Osteoblast (primary cell): ENCODE measurements around the gene TRAK1. TPM values are rescaled to one million over a fixed set of nuclear protein-coding genes. Genes with fewer than 3 reads are reported as not detected.

ENCODE experiments used
- DNase-seq: peaks from one replicate; pipeline ENCODE4 v3.0.0; 2011; ENCODE audit warnings: low spot score, mixed read lengths; ENCODE audit not compliant: insufficient read length; ENCODE audit errors: missing footprints
- H2AFZ ChIP-seq: 2 replicates; pipeline ENCODE4 v1.6.0; 2011; ENCODE audit warnings: mild to moderate bottlenecking, low read length
- H3K27ac ChIP-seq: 2 replicates; pipeline ENCODE4 v1.5.1; 2011; ENCODE audit warnings: mild to moderate bottlenecking, low read depth, low read length, moderate library complexity
- H3K27me3 ChIP-seq: 2 replicates; pipeline ENCODE4 v1.6.0; 2012; ENCODE audit warnings: mild to moderate bottlenecking, control low read depth, inconsistent platforms, low read length, moderate library complexity; ENCODE audit not compliant: insufficient read depth
- H3K36me3 ChIP-seq: 2 replicates; pipeline ENCODE4 v1.5.1; 2011; ENCODE audit warnings: mild to moderate bottlenecking, low read length, control low read depth, moderate library complexity; ENCODE audit not compliant: insufficient read depth
- H3K4me1 ChIP-seq: 2 replicates; pipeline ENCODE4 v1.5.1; 2011; ENCODE audit warnings: mild to moderate bottlenecking, low read length, control low read depth, moderate library complexity; ENCODE audit not compliant: insufficient read depth
- H3K4me2 ChIP-seq: 2 replicates; pipeline ENCODE4 v1.6.0; 2011; ENCODE audit warnings: mild to moderate bottlenecking, low read length; ENCODE audit not compliant: insufficient read depth
- H3K4me3 ChIP-seq: fragments of 200-600 bp; sonication (generic); 3 replicates; pipeline ENCODE4 v1.5.1; 2012; ENCODE audit warnings: mild to moderate bottlenecking, low read length, inconsistent platforms; ENCODE audit not compliant: insufficient read depth
- H3K79me2 ChIP-seq: 2 replicates; pipeline ENCODE4 v1.6.0; 2012; ENCODE audit warnings: mild to moderate bottlenecking, low read length, control low read depth, inconsistent platforms; ENCODE audit not compliant: insufficient read depth
- H3K9me3 ChIP-seq: 2 replicates; pipeline ENCODE4 v1.5.1; 2011; ENCODE audit warnings: low read depth, low read length, control low read depth
- H4K20me1 ChIP-seq: 2 replicates; pipeline ENCODE4 v1.6.0; 2012; ENCODE audit warnings: mild to moderate bottlenecking, low read length, control low read depth; ENCODE audit not compliant: insufficient read depth
- CTCF ChIP-seq: IDR thresholded peaks from 2 replicates; pipeline ENCODE4 v1.5.1; 2011; ENCODE audit warnings: mild to moderate bottlenecking, low read depth, low read length, moderate library complexity; ENCODE audit errors: extremely low read depth
- total RNA-seq: library from RNA; depleted of rRNA; stranded (reverse); fragments of >200 nt; gene quantifications from 2 replicates; pipeline ENCODE4 v1.2.3, GENCODE V29; 2012

TRAK1 gene
- total RNA-seq, 1 donor, result 60.4 TPM

- Histone ChIP-seq H3K27me3 (no peaks in the 10 kb centered on the region), H3K9me3 (no peaks in the 10 kb centered on the region), H3K4me1 (no peaks in the 10 kb centered on the region), H3K27ac (no peak overlapping the region), H3K79me2 (peaks cover 6% of the 10 kb centered on the region), H2AFZ (no peak overlapping the region), H4K20me1 (peaks cover 32% of the 10 kb centered on the region), H3K4me3 (no peak overlapping the region), H3K36me3 (peaks cover 30% of the 10 kb centered on the region), H3K4me2 (no peak overlapping the region)
- TF ChIP-seq CTCF, result peak; percentile 36
- no peak for DNase-seq
These were observed 100.2 kb downstream of the TRAK1 start for GRCh38 chr3:42191443-42191747.

- Histone ChIP-seq H3K79me2 (no peaks in the 10 kb centered on the region), H3K9me3 (no peaks in the 10 kb centered on the region), H3K36me3 (peaks cover 36% of the 10 kb centered on the region), H3K27me3 (no peaks in the 10 kb centered on the region), H2AFZ (no peak overlapping the region), H3K4me3 (no peak overlapping the region), H3K4me2 (no peak overlapping the region), H3K27ac (no peak overlapping the region), H4K20me1 (peaks cover 33% of the 10 kb centered on the region), H3K4me1 (no peaks in the 10 kb centered on the region)
- no peak for DNase-seq
- TF ChIP-seq CTCF, result no peak
These were observed 101.4 kb downstream of the TRAK1 start for GRCh38 chr3:42192334-42193200.

GRCh38 chr3:42194943-42195510 is 103.9 kb downstream of the TRAK1 start:
- no peak overlapping the region for H3K27ac ChIP-seq
- H4K20me1 ChIP-seq, result peaks cover 26% of the 10 kb centered on the region
- H3K36me3 ChIP-seq, result peaks cover 49% of the 10 kb centered on the region
- H3K4me1 ChIP-seq, result no peaks in the 10 kb centered on the region
- no peak for DNase-seq
- no peaks in the 10 kb centered on the region for H3K9me3 ChIP-seq
- no peak overlapping the region for H3K4me2 ChIP-seq
- H2AFZ ChIP-seq, result no peak overlapping the region
- no peak for TF ChIP-seq CTCF
- H3K79me2 ChIP-seq, result no peaks in the 10 kb centered on the region
- H3K27me3 ChIP-seq, result no peaks in the 10 kb centered on the region
- H3K4me3 ChIP-seq, result no peak overlapping the region

- Histone ChIP-seq H3K4me2 (no peak overlapping the region), H3K4me3 (no peak overlapping the region), H4K20me1 (peaks cover 19% of the 10 kb centered on the region), H2AFZ (no peak overlapping the region), H3K4me1 (no peaks in the 10 kb centered on the region), H3K27ac (no peak overlapping the region), H3K36me3 (peaks cover 56% of the 10 kb centered on the region), H3K79me2 (no peaks in the 10 kb centered on the region), H3K27me3 (no peaks in the 10 kb centered on the region), H3K9me3 (no peaks in the 10 kb centered on the region)
- no peak for DNase-seq
- TF ChIP-seq CTCF, result no peak
These were observed 104.7 kb downstream of the TRAK1 start for GRCh38 chr3:42195879-42196330.
